GM13977 (cell line): Measurements from ENCODE around the gene SACM1L.

Source experiments
- DNase-seq: peaks from one replicate; pipeline ENCODE4 v3.0.0; 2012; ENCODE audit warnings: low spot score
- CTCF ChIP-seq: IDR thresholded peaks from 2 replicates; pipeline ENCODE4 v1.5.1; 2012; ENCODE audit warnings: mild to moderate bottlenecking, control low read depth; ENCODE audit not compliant: insufficient read depth; ENCODE audit errors: extremely low read depth, missing control alignments
- in situ Hi-C: fragments of 300-500 bp; cut with MboI; formaldehyde crosslinking; loops from one replicate; pipeline ENCODE4 v1.12.0; 2022; ENCODE audit warnings: low sequenced_read_pairs, low pct_unique_long_range_greater_than_20kb, mixed read lengths, inconsistent platforms; ENCODE audit not compliant: unreplicated experiment

The SACM1L gene

GRCh38 chr3:45765266-45765851 is 76.2 kb downstream of the SACM1L start:
- in situ Hi-C loops: loop anchor here (5.0 to 25.0 kb wide), 2 partner anchors 162 to 622 kb away; no protein-coding TSS in a partner anchor
- TF ChIP-seq CTCF: no peak
- no peak for DNase-seq

GRCh38 chr3:45765958-45766357 is 76.8 kb downstream of the SACM1L start:
- TF ChIP-seq CTCF: no peak
- DNase-seq: no peak
- in situ Hi-C loops: loop anchor here (5.0 to 25.0 kb wide), 2 partner anchors 161 to 621 kb away; no protein-coding TSS in a partner anchor

GRCh38 chr3:45771166-45771775 is 82.1 kb downstream of the SACM1L start:
- DNase-seq: no peak
- in situ Hi-C loops: loop anchor here (25.0 kb wide), 1 partner anchor 616 kb away; no protein-coding TSS in a partner anchor
- TF ChIP-seq CTCF: no peak

GRCh38 chr3:45771831-45772230 is 82.6 kb downstream of the SACM1L start:
- in situ Hi-C loops: loop anchor here (25.0 kb wide), 1 partner anchor 615 kb away; no protein-coding TSS in a partner anchor
- DNase-seq: no peak
- TF ChIP-seq CTCF: no peak

- DNase-seq: no peak
- TF ChIP-seq CTCF: no peak
- in situ Hi-C loops: loop anchor here (25.0 kb wide), 1 partner anchor 615 kb away; no protein-coding TSS in a partner anchor
Observed at GRCh38 chr3:45772341-45773035, 83.3 kb downstream of the SACM1L start.

GRCh38 chr3:45773072-45773471 is 83.9 kb downstream of the SACM1L start:
- in situ Hi-C loops: loop anchor here (25.0 kb wide), 1 partner anchor 614 kb away; no protein-coding TSS in a partner anchor
- no peak for TF ChIP-seq CTCF
- DNase-seq: no peak
